GM19238 (cell line): ENCODE data around the gene HMGXB3.
A peak's percentile ranks its signal among the peaks of the same experiment; 100 is the strongest.

Experiments used
- DNase-seq: peaks from one replicate; pipeline ENCODE4 v3.0.0; 2011; ENCODE audit warnings: low spot score; ENCODE audit not compliant: insufficient read length

Gene HMGXB3

GRCh38 chr5:150000256-150000989 is at the start of gene HMGXB3, which contains the start of gene TIGD6:
Gene HMGXB3, plus strand, starts transcription at chr5:150000739. Its CDS starts 4,114 bp downstream, at chr5:150004853.
Gene TIGD6, minus strand, starts transcription at chr5:150000654. Its CDS starts 4,306 bp downstream, at chr5:149996348.
- peak; percentile 88 for DNase-seq

GRCh38 chr5:149951138-149951749 is 49.3 kb upstream of the HMGXB3 start:
- no peak for DNase-seq

GRCh38 chr5:149953436-149954121 is 47.0 kb upstream of the HMGXB3 start:
- no peak for DNase-seq

- DNase-seq = no peak
Measured at GRCh38 chr5:149954798-149955197, 45.7 kb upstream of the HMGXB3 start.

GRCh38 chr5:149956685-149957084 is 43.9 kb upstream of the HMGXB3 start:
- DNase-seq = no peak

GRCh38 chr5:149957855-149958254 is 42.7 kb upstream of the HMGXB3 start:
- no peak for DNase-seq

GRCh38 chr5:149959406-149960236 is 40.9 kb upstream of the HMGXB3 start:
- DNase-seq = peak; percentile 29

GRCh38 chr5:149960272-149961185 is 40.0 kb upstream of the HMGXB3 start, which contains the start of gene SLC26A2:
Gene SLC26A2, plus strand, starts transcription at chr5:149960758. Its CDS starts 16,895 bp downstream, at chr5:149977653.
- peak; percentile 95 for DNase-seq

GRCh38 chr5:149961186-149961685 is 39.3 kb upstream of the HMGXB3 start:
- no peak for DNase-seq

GRCh38 chr5:149961957-149962409 is 38.6 kb upstream of the HMGXB3 start:
- DNase-seq = no peak

GRCh38 chr5:149962601-149963300 is 37.8 kb upstream of the HMGXB3 start:
- DNase-seq = no peak

- DNase-seq = no peak
Measured at GRCh38 chr5:149963729-149964128, 36.8 kb upstream of the HMGXB3 start.

- DNase-seq = no peak
Measured at GRCh38 chr5:149966946-149967345, 33.6 kb upstream of the HMGXB3 start.

GRCh38 chr5:149969181-149969930 is 31.2 kb upstream of the HMGXB3 start:
- DNase-seq = no peak

GRCh38 chr5:149975409-149975808 is 25.1 kb upstream of the HMGXB3 start:
- no peak for DNase-seq

- no peak for DNase-seq
Measured at GRCh38 chr5:149979896-149980295, 20.6 kb upstream of the HMGXB3 start.

- no peak for DNase-seq
Measured at GRCh38 chr5:149981206-149981605, 19.3 kb upstream of the HMGXB3 start.

- no peak for DNase-seq
Measured at GRCh38 chr5:149982505-149982904, 18.0 kb upstream of the HMGXB3 start.

GRCh38 chr5:149988126-149988525 is 12.4 kb upstream of the HMGXB3 start:
- no peak for DNase-seq
